GM10266 (cell line): ENCODE data around the gene IRS2.

Experiments
- DNase-seq: peaks from one replicate; pipeline ENCODE4 v3.0.0; 2012; ENCODE audit errors: extremely low spot score
- CTCF ChIP-seq: IDR thresholded peaks from 2 replicates; pipeline ENCODE4 v1.5.1; 2012; ENCODE audit warnings: mild to moderate bottlenecking, low read depth; ENCODE audit not compliant: control insufficient read depth, insufficient read depth; ENCODE audit errors: missing control alignments

IRS2 gene

GRCh38 chr13:109787135-109787954, 962 bp upstream of the IRS2 start:
- no peak for TF ChIP-seq CTCF
- DNase-seq: no peak

- no peak for TF ChIP-seq CTCF
- DNase-seq: no peak
Measured at GRCh38 chr13:109785892-109786450, 412 bp downstream of the IRS2 start.

GRCh38 chr13:109785141-109785891, 1.1 kb downstream of the IRS2 start:
- DNase-seq: no peak
- no peak for TF ChIP-seq CTCF

- no peak for DNase-seq
- TF ChIP-seq CTCF: peak; percentile 59
Measured at GRCh38 chr13:109784590-109785140, 1.7 kb downstream of the IRS2 start.

GRCh38 chr13:109783815-109784589, 2.4 kb downstream of the IRS2 start:
- DNase-seq: no peak
- no peak for TF ChIP-seq CTCF

- no peak for DNase-seq
- no peak for TF ChIP-seq CTCF
Measured at GRCh38 chr13:109783447-109783814, 3.0 kb downstream of the IRS2 start.
